ENCODE data around the gene HYAL1.

Gene HYAL1

DNA sequence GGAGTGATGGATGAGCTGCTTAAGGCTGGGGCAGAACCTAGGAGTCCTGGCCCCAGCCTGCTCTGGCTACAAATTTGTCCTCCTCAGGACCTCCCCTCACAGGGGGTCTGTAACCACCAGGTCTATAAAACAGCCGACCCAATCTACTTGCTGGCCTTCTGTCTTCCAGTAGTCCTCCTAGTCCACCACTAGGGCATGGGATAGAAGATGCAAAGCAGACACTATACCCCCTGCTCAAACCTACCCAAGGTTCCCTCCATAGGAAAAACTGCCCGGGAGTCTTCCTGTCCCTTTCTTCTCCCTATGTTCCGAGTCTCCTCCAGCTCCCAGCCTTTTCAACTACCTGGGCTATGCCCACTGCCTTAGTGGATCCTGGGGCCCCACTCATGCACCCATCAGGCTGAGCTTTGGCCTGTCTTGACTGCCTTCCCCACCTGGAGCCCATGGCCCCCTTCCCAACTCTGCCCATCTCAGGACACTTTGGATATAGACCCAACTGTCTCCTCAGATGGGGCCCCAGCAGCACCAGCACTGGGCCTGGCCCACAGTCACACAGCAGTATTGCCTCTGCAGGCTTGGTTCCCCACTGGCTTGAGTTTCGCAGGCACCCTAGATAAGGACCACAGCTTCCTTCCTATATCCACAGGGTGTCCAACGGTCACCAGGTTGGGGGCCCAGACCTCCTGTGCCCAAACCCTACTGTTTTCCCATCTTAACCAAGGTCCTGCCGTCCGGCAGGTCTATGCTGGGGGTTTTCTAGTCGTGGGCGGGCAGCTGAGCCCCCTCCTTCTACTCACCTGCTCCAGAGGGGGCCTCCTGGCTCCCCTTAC is 5.3 kb downstream of the HYAL1 start:
- no peaks in the 10 kb centered on the region for H3K27me3 Mint-ChIP-seq (ENCODE audit: low read depth)
- H3K4me1 Mint-ChIP-seq (ENCODE audit: low read depth), result peaks cover 22% of the 10 kb centered on the region
- DNase-seq (ENCODE audit: low spot score), result no peak
- peak overlapping the region; percentile 99 for H3K27ac Mint-ChIP-seq
- peak overlapping the region; percentile 98 for H3K4me3 Mint-ChIP-seq
- no peaks in the 10 kb centered on the region for H3K9me3 Mint-ChIP-seq
- H3K36me3 Mint-ChIP-seq (ENCODE audit: low read depth), result peaks cover 2% of the 10 kb centered on the region

DNA sequence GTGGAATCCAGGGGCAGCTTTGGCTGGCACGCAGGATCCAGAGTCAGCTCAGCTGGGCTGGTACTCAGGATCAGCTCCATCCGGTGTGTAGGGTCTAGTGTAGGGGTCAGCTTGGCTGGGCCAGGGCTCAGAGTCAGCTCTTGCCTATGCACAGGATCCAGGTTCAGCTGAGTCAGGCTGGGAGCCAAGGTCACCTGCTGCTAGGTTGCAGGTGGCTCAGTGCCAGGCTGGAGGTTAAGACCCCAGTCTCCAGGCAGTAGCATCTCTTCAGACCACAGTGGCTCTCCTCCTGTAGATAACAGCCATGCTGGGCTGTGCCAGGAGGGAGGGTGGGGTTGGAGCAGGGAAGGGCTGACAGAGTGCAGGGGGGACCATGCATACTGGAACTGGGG is 6.0 kb downstream of the HYAL1 start:
- Mint-ChIP-seq H3K4me1 (ENCODE audit: low read depth) (peaks cover 28% of the 10 kb centered on the region), H3K27me3 (ENCODE audit: low read depth) (no peaks in the 10 kb centered on the region), H3K9me3 (no peaks in the 10 kb centered on the region), H3K36me3 (ENCODE audit: low read depth) (peaks cover 2% of the 10 kb centered on the region), H3K27ac (peak overlapping the region; percentile 99), H3K4me3 (peak overlapping the region; percentile 98)
- no peak for DNase-seq (ENCODE audit: low spot score)

DNA sequence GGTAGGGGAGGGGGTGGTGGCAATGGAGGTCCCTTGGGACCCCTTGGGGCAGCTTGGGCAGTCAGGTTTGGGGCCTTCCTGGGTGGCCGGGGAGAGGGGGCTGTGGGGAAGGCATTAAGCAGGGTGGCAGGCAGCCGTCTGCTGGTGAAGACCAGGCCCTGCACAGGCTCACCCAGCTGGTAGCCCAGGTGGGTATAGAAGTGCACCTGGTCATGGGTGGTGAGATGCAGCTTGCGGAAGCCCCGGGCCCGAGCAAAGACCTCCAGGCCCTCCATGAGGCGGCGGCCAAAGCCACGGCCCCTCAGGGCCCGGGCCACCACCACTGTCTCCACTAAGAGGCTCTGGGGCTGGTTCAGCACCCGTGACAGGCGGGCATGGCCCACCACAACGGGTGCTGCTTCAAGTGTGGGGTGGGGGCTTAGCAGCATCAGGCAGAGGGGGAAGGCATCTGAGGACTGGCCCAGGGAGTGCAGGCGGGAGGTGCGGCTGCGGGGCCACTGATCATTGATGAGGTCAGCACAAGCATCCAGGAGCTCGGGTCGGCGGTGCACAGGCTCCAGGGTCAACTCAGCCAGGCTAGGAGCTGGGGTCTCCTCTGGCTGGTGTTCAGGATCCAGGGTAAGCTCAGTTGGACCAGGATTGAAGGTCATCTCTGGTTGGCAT is 6.5 kb downstream of the HYAL1 start:
- Mint-ChIP-seq H3K36me3 (ENCODE audit: low read depth) (peaks cover 2% of the 10 kb centered on the region), H3K27me3 (ENCODE audit: low read depth) (no peaks in the 10 kb centered on the region), H3K4me3 (peak overlapping the region; percentile 52), H3K27ac (peak overlapping the region; percentile 99), H3K4me1 (ENCODE audit: low read depth) (peaks cover 29% of the 10 kb centered on the region), H3K9me3 (no peaks in the 10 kb centered on the region)
- no peak for DNase-seq (ENCODE audit: low spot score)

DNA sequence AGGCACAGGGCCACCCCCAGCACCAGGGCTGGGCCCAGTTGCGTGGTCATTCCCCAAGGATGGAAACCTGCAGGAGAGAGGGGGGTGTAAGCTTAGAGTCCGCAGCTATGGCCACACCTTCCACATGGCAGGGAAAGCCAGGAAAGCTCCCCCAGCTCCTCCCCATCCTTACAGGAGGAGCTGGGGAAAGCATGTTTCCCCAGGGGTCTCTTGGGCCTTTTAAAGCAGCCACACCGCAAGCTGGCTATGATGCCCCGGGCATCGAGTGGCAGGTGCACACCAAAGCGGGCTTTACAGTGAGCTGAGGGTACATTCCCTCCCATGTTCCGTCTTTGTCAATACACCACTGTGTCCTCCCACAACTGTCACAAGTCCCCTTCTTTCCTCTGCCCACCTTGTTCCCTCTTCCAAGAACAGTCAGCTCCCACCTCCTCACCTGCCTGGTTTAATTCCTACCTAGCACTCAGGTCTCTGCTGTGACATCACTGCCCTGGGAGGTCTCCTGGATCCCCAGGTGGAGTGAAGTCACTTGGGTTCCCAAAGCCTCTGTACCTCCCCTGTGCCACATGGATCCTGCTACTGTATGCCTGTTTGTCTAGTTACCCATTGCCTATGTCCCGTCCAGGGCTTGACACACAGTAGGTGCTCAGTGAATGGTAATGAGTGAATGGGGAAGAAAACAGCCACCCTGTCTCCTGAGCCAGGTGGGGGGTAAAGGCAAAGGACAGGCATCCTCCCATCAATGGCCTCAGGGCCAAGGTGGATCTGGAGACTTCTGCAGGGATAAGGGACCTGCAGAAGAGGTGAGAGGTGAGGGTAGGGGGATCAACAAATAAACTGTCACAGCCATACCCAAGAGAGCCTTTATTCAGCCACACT is 7.6 kb downstream of the HYAL1 start:
- peak overlapping the region; percentile 10 for H3K27ac Mint-ChIP-seq
- H3K4me1 Mint-ChIP-seq (ENCODE audit: low read depth), result peaks cover 33% of the 10 kb centered on the region
- H3K4me3 Mint-ChIP-seq, result no peak overlapping the region
- no peak for DNase-seq (ENCODE audit: low spot score)
- peaks cover 6% of the 10 kb centered on the region for H3K36me3 Mint-ChIP-seq (ENCODE audit: low read depth)
- H3K9me3 Mint-ChIP-seq, result no peaks in the 10 kb centered on the region
- no peaks in the 10 kb centered on the region for H3K27me3 Mint-ChIP-seq (ENCODE audit: low read depth)

DNA sequence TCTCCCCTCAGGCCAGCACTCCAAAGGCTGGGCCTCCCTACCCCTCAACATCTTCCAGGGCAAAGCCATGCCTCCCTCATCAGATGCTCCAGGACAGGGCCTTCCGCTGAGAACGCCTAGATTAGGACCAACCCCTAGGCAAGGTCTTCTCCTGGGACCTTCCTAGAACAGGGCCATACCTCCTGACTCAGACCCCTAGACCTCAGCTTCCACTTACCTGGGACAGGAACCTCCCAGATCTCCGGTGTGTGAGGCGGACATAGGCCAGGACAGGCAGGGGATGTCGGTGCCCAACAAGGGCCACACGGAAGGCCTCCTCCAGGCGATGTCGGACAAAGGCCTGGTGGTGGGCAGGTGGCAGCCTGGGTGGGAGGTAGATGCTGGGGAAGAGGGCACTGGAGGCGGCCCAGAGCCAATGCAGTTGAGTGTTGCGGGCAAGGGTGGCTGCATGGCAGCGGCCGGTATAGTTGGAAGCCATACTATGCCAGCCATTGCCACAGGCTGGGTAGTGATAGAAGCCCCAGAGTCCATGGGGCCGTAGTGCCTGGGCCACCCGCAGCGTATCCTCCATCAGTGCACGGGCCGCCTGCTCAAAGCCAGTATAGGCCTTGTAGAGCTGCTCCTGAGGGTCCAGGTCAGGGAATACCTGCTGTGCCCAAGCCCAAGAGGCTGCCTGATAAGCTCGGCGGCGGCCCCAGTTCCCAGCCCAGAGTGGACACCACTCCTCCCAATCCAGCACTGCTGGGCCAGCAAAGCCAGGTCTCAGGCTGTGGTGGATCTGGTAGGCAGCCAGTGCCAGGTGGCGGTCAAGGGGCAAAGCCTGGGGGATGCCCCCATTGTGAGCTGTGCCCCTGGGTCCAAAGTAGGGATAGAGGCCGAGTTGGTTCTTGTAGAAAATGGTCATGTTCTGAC is 8.6 kb downstream of the HYAL1 start:
- no peaks in the 10 kb centered on the region for H3K27me3 Mint-ChIP-seq (ENCODE audit: low read depth)
- H3K4me1 Mint-ChIP-seq (ENCODE audit: low read depth), result peaks cover 25% of the 10 kb centered on the region
- H3K9me3 Mint-ChIP-seq, result no peaks in the 10 kb centered on the region
- peak overlapping the region; percentile 15 for H3K27ac Mint-ChIP-seq
- DNase-seq (ENCODE audit: low spot score), result no peak
- no peak overlapping the region for H3K4me3 Mint-ChIP-seq
- peaks cover 6% of the 10 kb centered on the region for H3K36me3 Mint-ChIP-seq (ENCODE audit: low read depth)

DNA sequence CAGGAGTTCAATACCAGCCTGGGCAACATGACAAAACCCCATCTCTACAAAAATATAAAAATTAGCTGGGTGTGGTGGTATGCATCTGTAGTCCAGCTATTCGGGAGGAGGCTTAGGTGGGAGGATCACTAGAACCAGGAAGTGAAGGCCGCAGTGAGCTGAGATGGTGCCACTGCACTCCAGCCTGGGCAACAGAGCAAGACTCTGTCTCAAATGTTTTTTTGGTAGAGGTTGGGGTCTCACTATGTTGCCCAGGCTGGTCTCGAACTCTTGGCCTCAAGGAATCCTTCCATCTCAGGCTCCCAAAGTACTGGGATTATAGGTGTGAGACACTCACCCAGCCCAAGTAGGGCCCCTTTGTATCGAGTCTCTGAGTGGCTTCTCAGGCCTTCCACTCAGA is 9.3 kb downstream of the HYAL1 start:
- peaks cover 24% of the 10 kb centered on the region for H3K4me1 Mint-ChIP-seq (ENCODE audit: low read depth)
- peak overlapping the region; percentile 15 for H3K27ac Mint-ChIP-seq
- no peak for DNase-seq (ENCODE audit: low spot score)
- H3K36me3 Mint-ChIP-seq (ENCODE audit: low read depth), result peaks cover 6% of the 10 kb centered on the region
- H3K4me3 Mint-ChIP-seq, result no peak overlapping the region
- no peaks in the 10 kb centered on the region for H3K9me3 Mint-ChIP-seq
- no peaks in the 10 kb centered on the region for H3K27me3 Mint-ChIP-seq (ENCODE audit: low read depth)

DNA sequence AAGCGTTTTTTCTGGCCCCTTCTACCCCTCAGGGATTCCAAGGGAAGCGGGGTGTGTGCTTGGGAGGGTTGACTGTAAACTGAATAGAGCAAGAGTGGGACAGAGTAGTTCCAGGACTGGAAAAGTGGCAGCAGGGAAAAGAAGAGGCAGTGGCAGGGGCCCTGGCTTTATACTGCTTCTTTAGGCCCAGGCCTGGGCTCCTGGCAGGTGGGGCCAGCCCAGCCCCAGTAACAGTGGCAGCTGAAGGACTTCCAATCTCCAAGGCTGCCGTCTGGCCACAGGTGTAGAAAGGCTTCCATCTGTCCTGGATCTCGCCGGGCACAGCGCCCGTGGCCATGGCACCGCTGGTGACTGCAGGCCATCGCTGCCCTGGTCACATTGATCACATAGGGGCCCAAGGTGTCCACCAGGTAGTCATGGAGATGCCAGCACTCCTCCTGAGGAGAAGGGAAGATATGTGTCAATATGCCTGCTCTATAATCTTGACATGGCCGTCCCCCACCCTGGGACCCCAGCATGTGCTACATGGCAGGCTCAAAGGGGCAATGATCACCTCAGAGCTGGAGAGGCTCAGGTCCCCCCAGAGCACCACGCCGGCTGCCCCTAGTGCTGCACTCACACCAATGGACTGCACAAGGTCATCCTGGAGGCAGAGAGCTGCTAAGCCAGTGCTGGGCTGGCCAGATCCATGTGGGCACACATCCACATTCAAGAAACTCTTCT is 10.1 kb downstream of the HYAL1 start:
- Mint-ChIP-seq H3K27me3 (ENCODE audit: low read depth) (no peaks in the 10 kb centered on the region), H3K9me3 (no peaks in the 10 kb centered on the region), H3K4me1 (ENCODE audit: low read depth) (peaks cover 23% of the 10 kb centered on the region)

DNA sequence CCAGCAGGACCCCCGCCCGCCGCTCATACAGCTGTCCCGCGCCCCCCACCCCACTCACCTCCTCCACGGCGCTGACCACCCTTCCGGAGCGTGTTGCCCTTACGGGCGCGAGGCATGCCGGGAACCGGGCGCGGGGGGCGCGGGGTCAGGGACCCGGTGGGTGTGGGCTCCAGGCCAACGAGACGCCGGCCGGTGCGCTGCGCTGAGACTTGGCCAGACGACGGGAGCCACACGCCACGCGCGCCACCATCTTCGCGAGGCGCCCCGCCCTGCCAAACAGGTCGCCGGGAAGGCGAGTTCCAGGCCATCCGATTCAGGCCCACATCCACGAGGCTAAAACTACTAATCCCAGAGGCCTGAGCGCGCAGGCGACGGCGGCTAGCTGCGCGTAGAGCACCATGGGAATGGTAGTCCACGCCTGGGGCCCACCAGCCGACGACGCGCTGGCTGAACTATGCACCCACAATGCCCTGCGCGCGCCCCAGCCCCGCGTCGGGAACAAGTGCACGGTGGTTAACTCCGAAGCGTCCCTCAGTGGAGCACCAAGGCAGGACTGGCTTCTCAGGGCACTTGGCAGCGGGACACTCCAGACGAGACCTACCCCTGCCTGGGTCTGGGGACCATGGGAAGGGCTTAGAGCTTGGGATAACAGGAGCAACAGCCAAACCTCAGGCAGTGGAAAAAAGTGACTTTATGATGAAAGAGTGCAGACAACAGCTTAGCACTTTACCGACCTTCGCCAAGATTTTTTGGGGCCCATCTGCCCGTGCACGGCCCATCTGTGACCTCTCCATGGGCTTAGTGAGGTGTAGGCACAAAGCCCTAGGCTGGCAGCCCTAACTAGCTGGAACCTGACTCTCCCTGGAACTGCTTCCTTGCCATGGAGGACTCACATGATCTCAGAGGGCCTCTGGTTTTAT is 11.0 kb downstream of the HYAL1 start, which contains the start of gene IFRD2:
Gene IFRD2, minus strand, starts transcription at position 271 of the 920 bp plus-strand sequence. Its CDS starts 155 bp downstream, at position 116.
- Mint-ChIP-seq H3K9me3 (no peaks in the 10 kb centered on the region), H3K27me3 (ENCODE audit: low read depth) (no peaks in the 10 kb centered on the region), H3K4me3 (peak within 1 kb of the TSS; percentile 89), H3K36me3 (ENCODE audit: low read depth) (peaks cover 8% of the 10 kb centered on the region), H3K4me1 (ENCODE audit: low read depth) (peaks cover 17% of the 10 kb centered on the region), H3K27ac (peak within 1 kb of the TSS; percentile 96)
- DNase-seq (ENCODE audit: low spot score), result peak; percentile 97

More for the DNA sequence above, 10.1 kb downstream of the HYAL1 start:
- Mint-ChIP-seq H3K4me3 (peak overlapping the region; percentile 89), H3K36me3 (ENCODE audit: low read depth) (peaks cover 8% of the 10 kb centered on the region), H3K27ac (peak overlapping the region; percentile 96)
- DNase-seq (ENCODE audit: low spot score), result no peak

DNA sequence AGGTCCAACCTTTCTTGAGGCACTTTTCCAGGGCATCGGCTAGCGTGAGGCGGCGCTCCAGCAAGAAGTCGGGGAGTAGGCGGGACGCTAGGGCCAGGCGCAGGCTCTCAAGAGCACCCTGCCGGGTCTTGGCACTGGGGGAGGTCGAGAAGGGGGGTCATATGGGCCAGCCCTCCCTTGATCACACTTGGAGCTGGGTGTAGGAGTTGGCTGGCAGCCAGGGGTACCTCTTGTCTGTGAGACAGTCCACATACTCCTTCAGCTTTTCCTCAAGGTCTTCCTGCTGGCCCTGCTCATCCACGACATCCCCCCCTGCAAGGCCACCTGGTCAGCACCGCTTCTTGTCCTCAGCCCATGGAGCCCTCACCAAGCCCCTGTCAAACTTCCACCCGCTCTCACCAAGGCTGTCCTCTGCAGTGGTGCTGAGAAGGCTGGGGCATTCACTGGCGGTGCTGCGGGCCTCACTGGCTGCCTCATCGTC is 13.2 kb downstream of the HYAL1 start:
- Mint-ChIP-seq H3K27me3 (ENCODE audit: low read depth) (no peaks in the 10 kb centered on the region), H3K4me3 (peak overlapping the region; percentile 43), H3K27ac (no peak overlapping the region), H3K4me1 (ENCODE audit: low read depth) (peaks cover 13% of the 10 kb centered on the region), H3K9me3 (no peaks in the 10 kb centered on the region), H3K36me3 (ENCODE audit: low read depth) (peaks cover 6% of the 10 kb centered on the region)
- no peak for DNase-seq (ENCODE audit: low spot score)

DNA sequence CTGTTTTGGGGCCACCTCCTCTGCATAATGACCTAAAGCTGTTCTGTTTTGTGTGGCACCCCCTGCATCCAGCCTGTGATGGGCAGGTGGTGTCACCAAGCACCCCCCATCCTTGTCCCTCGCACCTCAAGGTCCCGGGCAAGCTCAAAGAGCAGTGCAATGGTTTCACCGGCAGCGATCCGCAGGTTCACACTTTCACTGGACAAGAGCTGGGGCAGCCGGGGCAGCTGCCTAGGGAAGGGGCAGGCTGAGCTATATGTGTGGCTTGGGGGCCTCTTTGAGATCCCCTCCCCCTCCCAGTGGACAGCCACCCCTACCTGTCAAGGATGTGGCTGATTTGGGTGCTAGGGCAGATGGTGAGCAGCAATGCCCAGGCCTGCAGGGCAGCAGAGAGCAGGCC is 14.2 kb downstream of the HYAL1 start:
- no peak overlapping the region for H3K27ac Mint-ChIP-seq
- H3K36me3 Mint-ChIP-seq (ENCODE audit: low read depth), result peaks cover 6% of the 10 kb centered on the region
- no peak overlapping the region for H3K4me3 Mint-ChIP-seq
- H3K9me3 Mint-ChIP-seq, result no peaks in the 10 kb centered on the region
- H3K27me3 Mint-ChIP-seq (ENCODE audit: low read depth), result no peaks in the 10 kb centered on the region
- no peak for DNase-seq (ENCODE audit: low spot score)
- peaks cover 13% of the 10 kb centered on the region for H3K4me1 Mint-ChIP-seq (ENCODE audit: low read depth)

DNA sequence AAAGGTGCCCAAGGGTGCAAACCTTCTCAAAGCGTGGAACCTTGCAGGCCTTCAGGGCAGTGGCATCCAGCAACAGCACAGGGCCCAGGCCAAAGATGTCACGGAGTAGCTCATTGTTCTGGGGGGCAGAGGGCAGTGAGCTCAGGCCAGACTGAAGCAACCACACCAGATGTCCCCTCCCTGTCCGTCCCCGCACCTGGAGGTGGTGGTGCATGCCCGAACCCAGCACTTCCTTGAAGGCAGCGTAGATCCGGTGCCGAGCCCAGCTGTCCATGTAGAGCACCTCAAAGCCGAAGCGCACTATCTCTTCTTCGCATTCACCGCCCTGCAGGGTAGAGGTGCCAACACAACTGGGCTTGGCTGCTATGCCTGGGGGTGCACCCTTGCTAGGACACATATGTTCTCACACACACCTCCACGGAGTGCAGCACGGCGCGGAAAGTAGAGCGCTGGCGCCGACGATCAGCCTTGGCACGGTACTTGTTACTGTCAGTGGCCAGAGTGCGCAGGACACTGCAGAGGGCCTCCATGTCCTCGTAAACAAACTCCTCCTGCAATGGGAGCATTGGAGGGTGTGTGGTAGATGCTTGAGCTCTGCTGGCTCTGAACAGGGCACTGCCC is 14.9 kb downstream of the HYAL1 start:
- Mint-ChIP-seq H3K4me1 (ENCODE audit: low read depth) (peaks cover 13% of the 10 kb centered on the region), H3K27ac (no peak overlapping the region), H3K4me3 (no peak overlapping the region), H3K27me3 (ENCODE audit: low read depth) (no peaks in the 10 kb centered on the region), H3K9me3 (no peaks in the 10 kb centered on the region), H3K36me3 (ENCODE audit: low read depth) (peaks cover 6% of the 10 kb centered on the region)
- no peak for DNase-seq (ENCODE audit: low spot score)

All from T-helper 2 cell treated with Interferon-gamma antibody and Interleukin-4, amounts not matched to agents 5 μg/mL and 100 μg/mL, for 36 hours (primary cell).